ENCODE measurements around the gene VANGL2. TPM values are rescaled to one million over a fixed set of nuclear protein-coding genes. Genes with fewer than 3 reads are reported as not detected.

VANGL2 gene
- total RNA-seq, 3 donors from 2014 or later, result 5.2 to 8.9 (median 8.7) TPM

- Histone ChIP-seq H3K36me3 (ENCODE audit: low read depth) (no peaks in the 10 kb centered on the region), H3K4me1 (ENCODE audit: low read depth) (no peaks in the 10 kb centered on the region), H3K9me3 (no peaks in the 10 kb centered on the region), H3K4me3 (no peak overlapping the region)
- DNase-seq (no peak), ATAC-seq (no peak)
- intact Hi-C loops (cut with DNase I, micrococcal nuclease), result no loop called here
- TF ChIP-seq, protein P1, sequence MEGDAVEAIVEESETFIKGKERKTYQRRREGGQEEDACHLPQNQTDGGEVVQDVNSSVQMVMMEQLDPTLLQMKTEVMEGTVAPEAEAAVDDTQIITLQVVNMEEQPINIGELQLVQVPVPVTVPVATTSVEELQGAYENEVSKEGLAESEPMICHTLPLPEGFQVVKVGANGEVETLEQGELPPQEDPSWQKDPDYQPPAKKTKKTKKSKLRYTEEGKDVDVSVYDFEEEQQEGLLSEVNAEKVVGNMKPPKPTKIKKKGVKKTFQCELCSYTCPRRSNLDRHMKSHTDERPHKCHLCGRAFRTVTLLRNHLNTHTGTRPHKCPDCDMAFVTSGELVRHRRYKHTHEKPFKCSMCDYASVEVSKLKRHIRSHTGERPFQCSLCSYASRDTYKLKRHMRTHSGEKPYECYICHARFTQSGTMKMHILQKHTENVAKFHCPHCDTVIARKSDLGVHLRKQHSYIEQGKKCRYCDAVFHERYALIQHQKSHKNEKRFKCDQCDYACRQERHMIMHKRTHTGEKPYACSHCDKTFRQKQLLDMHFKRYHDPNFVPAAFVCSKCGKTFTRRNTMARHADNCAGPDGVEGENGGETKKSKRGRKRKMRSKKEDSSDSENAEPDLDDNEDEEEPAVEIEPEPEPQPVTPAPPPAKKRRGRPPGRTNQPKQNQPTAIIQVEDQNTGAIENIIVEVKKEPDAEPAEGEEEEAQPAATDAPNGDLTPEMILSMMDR (IDR thresholded peaks at IDR 0.05), result no peak
Observed at GRCh38 chr1:160466961-160467360, 66.6 kb downstream of the VANGL2 start.

- intact Hi-C loops (cut with DNase I, micrococcal nuclease), result no loop called here
- no peak for ATAC-seq
- no peak overlapping the region for H3K4me3 ChIP-seq
- TF ChIP-seq, protein P1 (IDR thresholded peaks at IDR 0.05), result no peak
- DNase-seq, result no peak
- H3K9me3 ChIP-seq, result no peaks in the 10 kb centered on the region
- no peaks in the 10 kb centered on the region for H3K36me3 ChIP-seq (ENCODE audit: low read depth)
- H3K4me1 ChIP-seq (ENCODE audit: low read depth), result no peaks in the 10 kb centered on the region
Observed at GRCh38 chr1:160467576-160467975, 67.2 kb downstream of the VANGL2 start.

GRCh38 chr1:160471253-160471652, 70.9 kb downstream of the VANGL2 start:
- TF ChIP-seq, protein P1 (IDR thresholded peaks at IDR 0.05), result no peak
- no peaks in the 10 kb centered on the region for H3K36me3 ChIP-seq (ENCODE audit: low read depth)
- intact Hi-C loops (cut with DNase I, micrococcal nuclease), result no loop called here
- no peaks in the 10 kb centered on the region for H3K9me3 ChIP-seq
- DNase-seq (no peak), ATAC-seq (no peak)
- H3K4me3 ChIP-seq, result no peak overlapping the region
- H3K4me1 ChIP-seq (ENCODE audit: low read depth), result no peaks in the 10 kb centered on the region

DNA sequence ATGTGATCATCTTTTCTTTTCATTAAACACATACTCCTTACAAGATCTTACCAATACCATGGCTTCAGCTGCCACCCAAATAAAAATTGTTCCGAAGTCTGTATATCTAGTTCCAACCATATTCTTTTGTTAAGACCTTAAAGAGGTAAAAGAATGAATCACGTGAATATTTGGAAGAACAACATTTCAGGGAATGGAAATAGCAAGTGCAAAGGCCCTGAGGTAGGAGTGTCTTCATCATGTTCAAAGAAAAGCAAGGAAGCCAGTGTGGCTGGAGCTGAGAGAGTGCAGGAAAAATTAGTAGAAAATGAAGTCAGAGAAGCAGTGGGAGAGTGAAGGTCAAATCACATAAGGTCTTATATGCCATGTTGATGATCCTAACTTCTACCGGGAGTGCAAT, 71.7 kb downstream of the VANGL2 start:
- no peaks in the 10 kb centered on the region for H3K9me3 ChIP-seq
- no peak for DNase-seq
- intact Hi-C loops (cut with DNase I, micrococcal nuclease), result no loop called here

GRCh38 chr1:160474392-160475242, 74.3 kb downstream of the VANGL2 start:
- Histone ChIP-seq H3K4me1 (ENCODE audit: low read depth) (no peaks in the 10 kb centered on the region), H3K4me3 (no peak overlapping the region), H3K9me3 (no peaks in the 10 kb centered on the region), H3K36me3 (ENCODE audit: low read depth) (no peaks in the 10 kb centered on the region)
- intact Hi-C loops (cut with DNase I, micrococcal nuclease), result no loop called here
- DNase-seq, result no peak
- TF ChIP-seq, protein P1 (IDR thresholded peaks at IDR 0.05), result no peak
- ATAC-seq, result no peak

More for the DNA sequence above, 71.7 kb downstream of the VANGL2 start:
- TF ChIP-seq, protein P1 (IDR thresholded peaks at IDR 0.05), result no peak
- Histone ChIP-seq H3K4me3 (no peak overlapping the region), H3K36me3 (ENCODE audit: low read depth) (no peaks in the 10 kb centered on the region), H3K4me1 (ENCODE audit: low read depth) (no peaks in the 10 kb centered on the region)
- no peak for ATAC-seq

Other genes starting within 250 kb of the VANGL2 start
- under 1 TPM in 1 of 3 donors, not detected in 2; 0.16 TPM for gene ATP1A4, start 249.0 kb upstream of the VANGL2 start, total RNA-seq
- under 1 TPM in 2 of 3 donors, not detected in 1; 0.34 to 0.82 TPM for gene CASQ1, start 210.0 kb upstream of the VANGL2 start, total RNA-seq
- 100 to 1,000 TPM in 1 of 3 donors, 10 to 100 TPM in 2; 31.6 to 125 (median 36.6) TPM for gene PEA15, start 195.2 kb upstream of the VANGL2 start, total RNA-seq
- 100 to 1,000 TPM in 2 of 3 donors, 10 to 100 TPM in 1; 96.7 to 146 (median 123) TPM for gene DCAF8, start 138.0 kb upstream of the VANGL2 start, total RNA-seq
- 10 to 100 TPM; 53.7 to 82.0 (median 76.3) TPM for gene PEX19, start 115.4 kb upstream of the VANGL2 start, total RNA-seq
- gene COPA, start 57.3 kb upstream of the VANGL2 start, total RNA-seq, result 100 to 1,000 TPM; 141 to 165 (median 151) TPM
- 100 to 1,000 TPM in 1 of 3 donors, 10 to 100 TPM in 2; 70.4 to 104 (median 95.8) TPM for gene NCSTN, start 57.2 kb upstream of the VANGL2 start, total RNA-seq
- gene NHLH1, start 33.5 kb upstream of the VANGL2 start, total RNA-seq, result under 1 TPM; 0.14 to 0.16 (median 0.14) TPM
- gene SLAMF6, start 122.7 kb downstream of the VANGL2 start, total RNA-seq, result 1 to 10 TPM; 1.2 to 2.6 (median 2.4) TPM
- gene CD84, start 178.9 kb downstream of the VANGL2 start, total RNA-seq, result 1 to 10 TPM; 3.8 to 7.3 (median 6.6) TPM
- gene SLAMF1, start 246.5 kb downstream of the VANGL2 start, total RNA-seq, result 1 to 10 TPM; 1.1 to 2.2 (median 1.6) TPM

Data from mucosa of descending colon (tissue), 3 donors.